ENCODE data around the gene MARVELD3.
"Not testable (repeated sequence)": the region's sequence is repeated elsewhere in the genome, so short reads cannot be mapped to it uniquely, and the experiment has no call there.

The MARVELD3 gene

GRCh38 chr16:71626018-71626857, at the start of gene MARVELD3:
MARVELD3 (plus strand) TSS chr16:71626184; CDS start chr16:71626230, 46 bp downstream.
- no peak for DNase-seq

GRCh38 chr16:71576971-71577370, 49.0 kb upstream of the MARVELD3 start, which contains the start of gene TAT:
TAT (minus strand) TSS chr16:71577092; CDS start chr16:71576415, 677 bp downstream.
- no peak for DNase-seq

GRCh38 chr16:71582553-71582848, 43.5 kb upstream of the MARVELD3 start:
- DNase-seq: not testable (repeated sequence)

- DNase-seq: no peak
Observed at GRCh38 chr16:71584543-71585317, 41.3 kb upstream of the MARVELD3 start.

GRCh38 chr16:71585318-71585703, 40.7 kb upstream of the MARVELD3 start:
- no peak for DNase-seq

- not testable (repeated sequence) for DNase-seq
Observed at GRCh38 chr16:71589334-71589733, 36.6 kb upstream of the MARVELD3 start.

GRCh38 chr16:71590071-71590470, 35.9 kb upstream of the MARVELD3 start:
- DNase-seq: not testable (repeated sequence)

- no peak for DNase-seq
Observed at GRCh38 chr16:71590584-71590983, 35.4 kb upstream of the MARVELD3 start.

- DNase-seq: no peak
Observed at GRCh38 chr16:71591917-71592316, 34.1 kb upstream of the MARVELD3 start.

- no peak for DNase-seq
Observed at GRCh38 chr16:71593048-71593999, 32.7 kb upstream of the MARVELD3 start.

GRCh38 chr16:71594000-71594646, 31.9 kb upstream of the MARVELD3 start:
- DNase-seq: no peak

- DNase-seq: not testable (repeated sequence)
Observed at GRCh38 chr16:71595340-71595826, 30.6 kb upstream of the MARVELD3 start.

GRCh38 chr16:71598426-71598825, 27.6 kb upstream of the MARVELD3 start:
- not testable (repeated sequence) for DNase-seq

GRCh38 chr16:71600822-71601221, 25.2 kb upstream of the MARVELD3 start:
- DNase-seq: no peak

GRCh38 chr16:71609066-71609465, 16.9 kb upstream of the MARVELD3 start:
- no peak for DNase-seq

- no peak for DNase-seq
Observed at GRCh38 chr16:71610447-71610846, 15.5 kb upstream of the MARVELD3 start.

- DNase-seq: peak; percentile 54
Observed at GRCh38 chr16:71610936-71611871, 14.8 kb upstream of the MARVELD3 start.

- DNase-seq: not testable (repeated sequence)
Observed at GRCh38 chr16:71614956-71615355, 11.0 kb upstream of the MARVELD3 start.

- DNase-seq: no peak
Observed at GRCh38 chr16:71618429-71618828, 7.6 kb upstream of the MARVELD3 start.

- no peak for DNase-seq
Observed at GRCh38 chr16:71622088-71622487, 3.9 kb upstream of the MARVELD3 start.

- DNase-seq: no peak
Observed at GRCh38 chr16:71623597-71623996, 2.4 kb upstream of the MARVELD3 start.
